ENCODE results near the gene ENAH.

DNA sequence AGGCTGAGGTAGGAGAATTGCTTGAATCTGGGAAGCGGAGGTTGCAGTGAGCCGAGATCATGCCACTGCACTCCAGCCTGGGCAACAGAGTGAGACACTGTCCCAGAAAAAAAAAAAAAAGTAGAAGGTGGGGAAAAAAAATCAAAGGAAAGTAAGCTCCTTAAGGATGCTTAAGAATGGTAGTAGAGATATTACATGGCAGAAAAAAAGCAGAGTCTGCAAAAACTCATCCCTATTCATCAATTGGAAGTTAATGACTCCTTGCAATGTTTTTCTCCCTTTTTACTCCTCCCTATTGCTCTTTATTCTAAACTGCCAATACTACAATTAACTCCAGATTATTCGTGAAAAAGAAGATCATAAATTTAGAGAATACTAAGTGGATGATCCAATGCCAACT is 23.4 kb downstream of the ENAH start:
- TF ChIP-seq, protein P1, sequence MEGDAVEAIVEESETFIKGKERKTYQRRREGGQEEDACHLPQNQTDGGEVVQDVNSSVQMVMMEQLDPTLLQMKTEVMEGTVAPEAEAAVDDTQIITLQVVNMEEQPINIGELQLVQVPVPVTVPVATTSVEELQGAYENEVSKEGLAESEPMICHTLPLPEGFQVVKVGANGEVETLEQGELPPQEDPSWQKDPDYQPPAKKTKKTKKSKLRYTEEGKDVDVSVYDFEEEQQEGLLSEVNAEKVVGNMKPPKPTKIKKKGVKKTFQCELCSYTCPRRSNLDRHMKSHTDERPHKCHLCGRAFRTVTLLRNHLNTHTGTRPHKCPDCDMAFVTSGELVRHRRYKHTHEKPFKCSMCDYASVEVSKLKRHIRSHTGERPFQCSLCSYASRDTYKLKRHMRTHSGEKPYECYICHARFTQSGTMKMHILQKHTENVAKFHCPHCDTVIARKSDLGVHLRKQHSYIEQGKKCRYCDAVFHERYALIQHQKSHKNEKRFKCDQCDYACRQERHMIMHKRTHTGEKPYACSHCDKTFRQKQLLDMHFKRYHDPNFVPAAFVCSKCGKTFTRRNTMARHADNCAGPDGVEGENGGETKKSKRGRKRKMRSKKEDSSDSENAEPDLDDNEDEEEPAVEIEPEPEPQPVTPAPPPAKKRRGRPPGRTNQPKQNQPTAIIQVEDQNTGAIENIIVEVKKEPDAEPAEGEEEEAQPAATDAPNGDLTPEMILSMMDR (IDR thresholded peaks at IDR 0.05; ENCODE audit: insufficient read depth, low read length, poor library complexity, severe bottlenecking), result no peak
- TF ChIP-seq EZH2phosphoT487 (conservative IDR thresholded peaks at IDR 0.05; ENCODE audit: low read length), result no peak
